IPS-20b (cell line): ENCODE measurements around the gene LGI4.

Experiments
- H3K27ac ChIP-seq: one replicate; pipeline ENCODE4 v1.5.1; 2013; ENCODE audit warnings: low read length
- H3K27me3 ChIP-seq: 2 replicates; pipeline ENCODE4 v1.6.1; 2013; ENCODE audit warnings: mild to moderate bottlenecking, low read length, inconsistent platforms; ENCODE audit not compliant: insufficient read depth
- H3K36me3 ChIP-seq: 2 replicates; pipeline ENCODE4 v1.6.1; 2013; ENCODE audit warnings: low read depth, mild to moderate bottlenecking, inconsistent platforms, low read length, moderate library complexity; ENCODE audit not compliant: insufficient read depth
- H3K4me1 ChIP-seq: 2 replicates; pipeline ENCODE4 v1.6.1; 2013; ENCODE audit warnings: mild to moderate bottlenecking, control low read depth, inconsistent platforms, low read length, moderate library complexity; ENCODE audit not compliant: insufficient read depth
- H3K4me3 ChIP-seq: 2 replicates; pipeline ENCODE4 v1.5.1; 2013; ENCODE audit warnings: mild to moderate bottlenecking, low read length, inconsistent platforms
- H3K9ac ChIP-seq: 2 replicates; pipeline ENCODE4 v1.6.1; 2013; ENCODE audit warnings: low read depth, mild to moderate bottlenecking, inconsistent platforms, low read length, moderate library complexity
- H3K9me3 ChIP-seq: 2 replicates; pipeline ENCODE4 v1.6.1; 2013; ENCODE audit warnings: mild to moderate bottlenecking, low read depth, low read length, inconsistent platforms; ENCODE audit not compliant: insufficient read depth

Gene LGI4

GRCh38 chr19:35095667-35096368, 39.0 kb downstream of the LGI4 start:
- Histone ChIP-seq H3K4me1 (no peaks in the 10 kb centered on the region; the same call in 1 of the 2 replicates), H3K4me3 (no peak overlapping the region), H3K36me3 (no peaks in the 10 kb centered on the region), H3K9me3 (no peaks in the 10 kb centered on the region), H3K9ac (no peak overlapping the region), H3K27me3 (no peaks in the 10 kb centered on the region; the same call in 1 of the 2 replicates), H3K27ac (no peak overlapping the region)

GRCh38 chr19:35094656-35095055, 40.2 kb downstream of the LGI4 start:
- H3K27ac ChIP-seq = no peak overlapping the region
- no peak overlapping the region for H3K4me3 ChIP-seq
- H3K9ac ChIP-seq = no peak overlapping the region
- peaks cover 3% of the 10 kb centered on the region; the same call in 1 of the 2 replicates for H3K4me1 ChIP-seq
- H3K9me3 ChIP-seq = no peaks in the 10 kb centered on the region
- H3K36me3 ChIP-seq = no peaks in the 10 kb centered on the region
- H3K27me3 ChIP-seq = no peaks in the 10 kb centered on the region; the same call in 1 of the 2 replicates

- Histone ChIP-seq H3K27me3 (no peaks in the 10 kb centered on the region; the same call in 1 of the 2 replicates), H3K27ac (no peak overlapping the region), H3K9me3 (no peaks in the 10 kb centered on the region), H3K4me3 (no peak overlapping the region), H3K9ac (no peak overlapping the region), H3K4me1 (peaks cover 3% of the 10 kb centered on the region; the same call in 1 of the 2 replicates), H3K36me3 (no peaks in the 10 kb centered on the region)
These were observed 40.8 kb downstream of the LGI4 start for GRCh38 chr19:35093941-35094647.

GRCh38 chr19:35093430-35093829, 41.4 kb downstream of the LGI4 start:
- H3K4me3 ChIP-seq = no peak overlapping the region
- H3K27ac ChIP-seq = no peak overlapping the region
- H3K9me3 ChIP-seq = no peaks in the 10 kb centered on the region
- H3K36me3 ChIP-seq = no peaks in the 10 kb centered on the region
- H3K9ac ChIP-seq = no peak overlapping the region
- no peaks in the 10 kb centered on the region; the same call in 1 of the 2 replicates for H3K27me3 ChIP-seq
- peaks cover 5% of the 10 kb centered on the region; the same call in 1 of the 2 replicates for H3K4me1 ChIP-seq

GRCh38 chr19:35090506-35091214, 44.2 kb downstream of the LGI4 start:
- Histone ChIP-seq H3K4me3 (peak overlapping the region; percentile 47; the same call in 1 of the 2 replicates), H3K4me1 (peaks cover 5% of the 10 kb centered on the region; the same call in 1 of the 2 replicates), H3K9ac (peak overlapping the region; percentile 44; the same call in 1 of the 2 replicates), H3K36me3 (no peaks in the 10 kb centered on the region), H3K27ac (no peak overlapping the region), H3K27me3 (no peaks in the 10 kb centered on the region; the same call in 1 of the 2 replicates), H3K9me3 (no peaks in the 10 kb centered on the region)

- Histone ChIP-seq H3K27me3 (no peaks in the 10 kb centered on the region; the same call in 1 of the 2 replicates), H3K27ac (no peak overlapping the region), H3K4me1 (peaks cover 5% of the 10 kb centered on the region; the same call in 1 of the 2 replicates), H3K4me3 (peak overlapping the region; percentile 29; the same call in 1 of the 2 replicates), H3K9me3 (no peaks in the 10 kb centered on the region), H3K9ac (peak overlapping the region; percentile 44; the same call in 1 of the 2 replicates), H3K36me3 (no peaks in the 10 kb centered on the region)
These were observed 44.7 kb downstream of the LGI4 start for GRCh38 chr19:35090160-35090505.

GRCh38 chr19:35089554-35089953, 45.3 kb downstream of the LGI4 start:
- no peak overlapping the region for H3K27ac ChIP-seq
- H3K4me1 ChIP-seq = peaks cover 5% of the 10 kb centered on the region; the same call in 1 of the 2 replicates
- H3K36me3 ChIP-seq = no peaks in the 10 kb centered on the region
- H3K4me3 ChIP-seq = no peak overlapping the region
- no peak overlapping the region for H3K9ac ChIP-seq
- no peaks in the 10 kb centered on the region; the same call in 1 of the 2 replicates for H3K27me3 ChIP-seq
- no peaks in the 10 kb centered on the region for H3K9me3 ChIP-seq

- Histone ChIP-seq H3K9ac (no peak overlapping the region), H3K36me3 (no peaks in the 10 kb centered on the region), H3K4me3 (no peak overlapping the region), H3K27ac (no peak overlapping the region), H3K9me3 (no peaks in the 10 kb centered on the region), H3K27me3 (no peaks in the 10 kb centered on the region; the same call in 1 of the 2 replicates), H3K4me1 (peaks cover 5% of the 10 kb centered on the region; the same call in 1 of the 2 replicates)
These were observed 46.5 kb downstream of the LGI4 start for GRCh38 chr19:35088131-35088913.

- no peak overlapping the region for H3K4me3 ChIP-seq
- H3K9me3 ChIP-seq = no peaks in the 10 kb centered on the region
- H3K36me3 ChIP-seq = no peaks in the 10 kb centered on the region
- H3K27me3 ChIP-seq = no peaks in the 10 kb centered on the region; the same call in 1 of the 2 replicates
- H3K27ac ChIP-seq = no peak overlapping the region
- H3K9ac ChIP-seq = no peak overlapping the region
- H3K4me1 ChIP-seq = peaks cover 5% of the 10 kb centered on the region; the same call in 1 of the 2 replicates
These were observed 47.5 kb downstream of the LGI4 start for GRCh38 chr19:35087393-35087792.

GRCh38 chr19:35086455-35086854, 48.4 kb downstream of the LGI4 start:
- Histone ChIP-seq H3K4me1 (peaks cover 5% of the 10 kb centered on the region; the same call in 1 of the 2 replicates), H3K27ac (no peak overlapping the region), H3K36me3 (no peaks in the 10 kb centered on the region), H3K9me3 (no peaks in the 10 kb centered on the region), H3K9ac (no peak overlapping the region), H3K27me3 (no peaks in the 10 kb centered on the region; the same call in 1 of the 2 replicates), H3K4me3 (no peak overlapping the region)

- Histone ChIP-seq H3K4me3 (no peak overlapping the region), H3K9ac (no peak overlapping the region), H3K9me3 (no peaks in the 10 kb centered on the region), H3K27ac (no peak overlapping the region), H3K36me3 (no peaks in the 10 kb centered on the region), H3K27me3 (no peaks in the 10 kb centered on the region; the same call in 1 of the 2 replicates), H3K4me1 (peaks cover 5% of the 10 kb centered on the region; the same call in 1 of the 2 replicates)
These were observed 48.9 kb downstream of the LGI4 start for GRCh38 chr19:35085947-35086346.
